ENCODE results near the gene CFL1.

The CFL1 gene

GRCh38 chr11:65851083-65851579 lies 6.8 kb downstream of the CFL1 start:
- Histone ChIP-seq H3K4me3 (ENCODE audit: low read length, poor library complexity, severe bottlenecking) (no peak overlapping the region), H3K79me2 (ENCODE audit: insufficient read depth, low read length) (peaks cover 48% of the 10 kb centered on the region), H3K9ac (ENCODE audit: low read depth, low read length, poor library complexity, severe bottlenecking) (no peak overlapping the region), H3F3A (ENCODE audit: low read depth) (no peaks in the 10 kb centered on the region), H3K4me1 (ENCODE audit: insufficient read depth, low read length, poor library complexity, severe bottlenecking) (peaks cover 16% of the 10 kb centered on the region), H3K9me3 (ENCODE audit: insufficient read depth, low read depth, low read length) (peaks cover 5% of the 10 kb centered on the region; the same call in 1 of the 2 replicates), H3K27me3 (ENCODE audit: insufficient read depth, low read length, poor library complexity, severe bottlenecking) (no peaks in the 10 kb centered on the region), H3K4me2 (ENCODE audit: low read depth, low read length, poor library complexity, severe bottlenecking) (no peak overlapping the region), H3K36me3 (ENCODE audit: insufficient read depth, low read length) (peaks cover 56% of the 10 kb centered on the region; the same call in 1 of the 2 replicates), H2AFZ (ENCODE audit: low read length) (no peak overlapping the region), H3K9me2 (replicated peaks; ENCODE audit: low read depth, low read length) (no peaks in the 10 kb centered on the region), H4K20me1 (ENCODE audit: insufficient read depth, low read length, poor library complexity, severe bottlenecking) (peaks cover 52% of the 10 kb centered on the region)
- TF ChIP-seq CTCF (conservative IDR thresholded peaks at IDR 0.05; ENCODE audit: low read length) (peak; percentile 64), EZH2phosphoT487 (IDR thresholded peaks at IDR 0.05; ENCODE audit: borderline replicate concordance) (no peak)

- Histone ChIP-seq H4K20me1 (ENCODE audit: insufficient read depth, low read length, poor library complexity, severe bottlenecking) (peaks cover 45% of the 10 kb centered on the region), H3K79me2 (ENCODE audit: insufficient read depth, low read length) (peaks cover 41% of the 10 kb centered on the region), H3K4me1 (ENCODE audit: insufficient read depth, low read length, poor library complexity, severe bottlenecking) (peaks cover 10% of the 10 kb centered on the region), H3K4me2 (ENCODE audit: low read depth, low read length, poor library complexity, severe bottlenecking) (no peak overlapping the region), H3K9me2 (replicated peaks; ENCODE audit: low read depth, low read length) (no peaks in the 10 kb centered on the region), H3K9me3 (ENCODE audit: insufficient read depth, low read depth, low read length) (peaks cover 5% of the 10 kb centered on the region; the same call in 1 of the 2 replicates), H3K9ac (ENCODE audit: low read depth, low read length, poor library complexity, severe bottlenecking) (no peak overlapping the region), H2AFZ (ENCODE audit: low read length) (no peak overlapping the region), H3K4me3 (ENCODE audit: low read length, poor library complexity, severe bottlenecking) (no peak overlapping the region), H3K27me3 (ENCODE audit: insufficient read depth, low read length, poor library complexity, severe bottlenecking) (no peaks in the 10 kb centered on the region), H3F3A (ENCODE audit: low read depth) (no peaks in the 10 kb centered on the region), H3K36me3 (ENCODE audit: insufficient read depth, low read length) (peaks cover 49% of the 10 kb centered on the region; the same call in 1 of the 2 replicates)
- no peak for TF ChIP-seq CTCF (conservative IDR thresholded peaks at IDR 0.05; ENCODE audit: low read length)
- TF ChIP-seq EZH2phosphoT487 (IDR thresholded peaks at IDR 0.05; ENCODE audit: borderline replicate concordance): no peak
These were observed 7.5 kb downstream of the CFL1 start for GRCh38 chr11:65850217-65851082.

- H3K4me2 ChIP-seq (ENCODE audit: low read depth, low read length, poor library complexity, severe bottlenecking): no peak overlapping the region
- H3K4me3 ChIP-seq (ENCODE audit: low read length, poor library complexity, severe bottlenecking): no peak overlapping the region
- TF ChIP-seq CTCF (conservative IDR thresholded peaks at IDR 0.05; ENCODE audit: low read length): no peak
- no peaks in the 10 kb centered on the region for H3K9me2 ChIP-seq (replicated peaks; ENCODE audit: low read depth, low read length)
- H3K27me3 ChIP-seq (ENCODE audit: insufficient read depth, low read length, poor library complexity, severe bottlenecking): no peaks in the 10 kb centered on the region
- no peak overlapping the region for H2AFZ ChIP-seq (ENCODE audit: low read length)
- H3K9ac ChIP-seq (ENCODE audit: low read depth, low read length, poor library complexity, severe bottlenecking): no peak overlapping the region
- peaks cover 5% of the 10 kb centered on the region; the same call in 1 of the 2 replicates for H3K9me3 ChIP-seq (ENCODE audit: insufficient read depth, low read depth, low read length)
- H3K79me2 ChIP-seq (ENCODE audit: insufficient read depth, low read length): peaks cover 35% of the 10 kb centered on the region
- peaks cover 6% of the 10 kb centered on the region for H3K4me1 ChIP-seq (ENCODE audit: insufficient read depth, low read length, poor library complexity, severe bottlenecking)
- H3F3A ChIP-seq (ENCODE audit: low read depth): no peaks in the 10 kb centered on the region
- peaks cover 42% of the 10 kb centered on the region; the same call in 1 of the 2 replicates for H3K36me3 ChIP-seq (ENCODE audit: insufficient read depth, low read length)
- H4K20me1 ChIP-seq (ENCODE audit: insufficient read depth, low read length, poor library complexity, severe bottlenecking): peaks cover 38% of the 10 kb centered on the region
These were observed 8.2 kb downstream of the CFL1 start for GRCh38 chr11:65849771-65850216.
